ENCODE measurements around the gene MTCL1.
"Not testable (repeated sequence)": the region's sequence is repeated elsewhere in the genome, so short reads cannot be mapped to it uniquely, and the experiment has no call there.

The MTCL1 gene

DNA sequence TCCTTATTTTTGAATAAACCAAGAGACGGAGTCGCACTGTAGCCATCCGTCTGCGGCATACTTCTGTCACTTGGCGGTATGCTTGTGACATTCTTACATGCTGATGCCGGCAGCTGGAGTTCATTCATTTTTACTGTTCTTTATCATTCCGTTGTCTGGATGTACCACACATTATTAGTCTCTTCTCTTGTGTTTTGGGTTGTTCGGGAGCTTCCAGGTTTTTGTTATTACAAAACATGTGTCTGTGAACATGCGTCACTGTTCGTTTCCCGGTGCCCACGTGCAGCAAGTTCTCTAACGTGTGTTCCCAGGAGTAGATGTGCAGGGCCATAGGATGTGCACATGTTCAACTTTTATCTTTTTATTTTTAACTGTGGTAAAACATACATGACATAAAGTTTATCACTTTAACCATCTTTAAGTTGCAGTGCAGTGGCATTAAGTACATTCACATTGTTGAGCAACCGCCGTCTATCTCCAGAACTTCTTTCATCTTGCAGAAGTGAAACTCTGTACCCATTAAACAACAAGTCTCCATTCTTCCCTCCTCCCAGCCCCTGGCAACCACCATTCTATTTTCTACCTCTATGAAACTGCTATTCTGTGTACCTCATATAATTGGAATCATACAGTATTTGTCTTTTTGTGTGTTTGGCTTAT lies 40.1 kb downstream of the MTCL1 start:
- no peak for DNase-seq

DNA sequence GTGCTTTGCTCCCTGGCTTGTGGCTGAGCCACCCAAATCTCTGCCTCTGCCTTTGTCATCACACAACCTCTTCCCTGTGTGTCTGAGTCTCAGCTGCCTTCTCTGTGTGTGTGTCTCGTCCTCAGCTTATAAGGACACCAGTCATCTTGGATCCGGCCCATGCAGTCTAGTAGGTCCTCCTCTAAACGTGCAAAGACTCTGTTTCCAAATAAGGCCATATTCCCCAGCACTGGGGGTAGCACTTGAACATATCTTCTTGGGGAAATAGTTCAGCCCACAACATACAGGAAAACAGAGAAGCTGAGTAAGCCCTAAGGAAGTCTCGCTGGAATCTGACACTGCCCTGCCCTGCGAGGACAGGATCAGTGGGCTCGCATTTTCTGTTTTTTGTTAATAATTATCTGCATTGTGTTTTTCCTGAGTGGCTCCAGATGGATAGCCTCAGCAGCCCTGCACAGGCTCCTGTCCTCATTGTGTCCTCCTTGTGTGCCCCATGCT lies 42.1 kb downstream of the MTCL1 start:
- DNase-seq = no peak

DNA sequence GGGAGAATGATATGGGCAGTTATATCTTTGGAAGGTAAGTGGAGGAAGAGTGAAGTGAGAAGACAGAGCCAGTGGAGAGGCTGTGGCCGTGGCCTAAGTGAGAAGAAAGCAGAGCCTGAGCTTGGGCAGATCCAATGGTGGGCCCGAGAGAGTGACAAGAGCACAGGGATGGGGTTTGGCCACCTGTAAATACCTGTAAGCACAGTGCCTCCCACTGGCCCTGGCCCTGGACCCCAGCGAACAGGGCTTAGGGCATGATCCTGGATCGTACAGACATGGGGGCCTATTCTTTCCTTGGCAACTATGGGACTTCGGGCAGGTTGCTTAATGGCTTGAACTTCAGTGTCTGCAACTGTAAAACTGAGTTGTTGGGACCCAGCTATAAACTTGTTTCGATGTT lies 44.1 kb downstream of the MTCL1 start:
- DNase-seq = no peak

DNA sequence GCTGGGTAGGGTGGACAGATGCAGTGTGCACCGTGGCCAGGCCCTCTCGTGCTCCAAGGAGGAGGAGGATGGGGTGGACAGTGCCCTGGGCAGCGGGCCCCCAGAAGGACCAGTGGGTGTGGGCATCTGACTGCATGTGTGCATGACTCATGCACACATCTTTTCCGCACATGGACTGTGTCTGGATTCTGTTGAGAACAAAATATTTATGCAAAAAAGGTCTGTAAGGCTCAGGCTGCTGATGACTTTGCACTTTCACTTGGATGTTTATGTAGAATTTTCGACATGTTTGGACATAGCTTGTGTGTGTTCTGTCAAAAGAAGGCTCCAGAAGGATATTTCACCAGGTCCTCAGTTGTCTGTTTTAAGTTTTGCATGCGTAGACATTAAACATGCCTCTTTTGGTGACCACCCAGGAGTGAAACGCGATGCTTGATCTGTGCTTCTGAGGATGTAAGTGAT lies 45.6 kb downstream of the MTCL1 start:
- DNase-seq = no peak

DNA sequence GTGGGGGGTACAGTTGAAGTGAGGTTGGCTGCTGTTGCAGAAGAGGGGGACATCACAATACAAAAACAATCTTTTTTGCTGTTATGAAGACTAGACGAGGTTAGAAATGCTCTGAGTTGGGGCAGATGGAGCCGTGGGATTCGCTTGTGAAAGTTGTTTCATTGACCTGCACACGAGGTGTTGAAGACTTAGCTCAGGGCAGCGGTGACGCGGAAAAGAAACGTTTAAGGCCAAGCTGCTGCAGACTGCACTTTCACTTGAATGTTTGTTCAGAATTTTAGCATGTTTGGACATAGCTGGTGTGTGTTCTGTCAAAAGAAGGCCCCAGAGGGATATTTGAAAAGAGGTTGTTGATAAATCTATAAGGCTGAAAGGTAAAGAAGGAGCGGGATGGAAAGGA lies 46.3 kb downstream of the MTCL1 start:
- no peak for DNase-seq

- no peak for DNase-seq
Measured at GRCh38 chr18:8752329-8752728, 47.0 kb downstream of the MTCL1 start.

DNA sequence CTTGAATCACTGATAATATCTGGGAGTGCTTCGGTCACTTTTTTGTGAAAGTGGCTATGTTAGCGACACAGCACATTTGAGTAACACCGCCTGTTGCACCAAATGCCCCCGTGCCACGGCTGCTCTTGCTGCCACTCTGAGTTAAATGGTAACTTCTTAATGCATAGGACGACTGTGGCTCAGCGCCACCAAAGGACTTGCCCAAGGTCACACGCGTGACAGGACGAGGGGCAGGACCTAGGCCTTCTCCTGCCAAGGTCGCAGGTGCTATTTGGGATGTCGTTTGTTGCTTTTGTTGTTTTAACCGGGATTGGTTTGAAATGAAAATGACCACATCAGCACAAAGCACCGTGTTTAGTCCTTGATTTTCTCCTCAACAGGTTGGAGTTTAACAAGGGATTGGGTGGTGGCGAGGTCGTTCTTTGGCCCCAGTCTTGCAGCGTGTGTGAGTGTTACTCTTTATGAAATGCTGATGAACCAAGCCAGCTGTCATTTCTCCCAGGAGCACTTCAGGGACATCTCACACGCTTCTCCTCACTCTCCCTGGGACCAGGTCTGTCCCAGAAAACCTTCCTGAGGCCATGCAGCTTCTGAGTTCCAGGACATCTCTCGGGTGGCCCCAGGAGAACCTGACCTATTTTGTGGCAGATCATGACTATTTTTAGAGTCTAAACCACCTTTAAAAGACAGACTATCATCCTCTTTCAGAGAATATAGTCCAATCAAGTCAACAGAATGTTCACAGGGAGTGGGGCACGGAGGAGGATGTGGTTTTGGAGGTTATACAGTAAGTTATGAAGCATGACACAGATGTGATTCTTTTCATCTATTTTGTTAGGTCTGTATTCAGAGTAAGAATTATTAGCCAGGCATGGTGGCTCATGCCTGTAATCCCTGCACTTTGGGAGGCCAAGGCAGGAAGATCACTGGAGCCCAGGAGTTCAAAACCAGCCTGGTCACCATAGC lies 49.9 kb downstream of the MTCL1 start:
- DNase-seq = peak; percentile 68

- no peak for DNase-seq
Measured at GRCh38 chr18:8756571-8756970, 51.2 kb downstream of the MTCL1 start.

DNA sequence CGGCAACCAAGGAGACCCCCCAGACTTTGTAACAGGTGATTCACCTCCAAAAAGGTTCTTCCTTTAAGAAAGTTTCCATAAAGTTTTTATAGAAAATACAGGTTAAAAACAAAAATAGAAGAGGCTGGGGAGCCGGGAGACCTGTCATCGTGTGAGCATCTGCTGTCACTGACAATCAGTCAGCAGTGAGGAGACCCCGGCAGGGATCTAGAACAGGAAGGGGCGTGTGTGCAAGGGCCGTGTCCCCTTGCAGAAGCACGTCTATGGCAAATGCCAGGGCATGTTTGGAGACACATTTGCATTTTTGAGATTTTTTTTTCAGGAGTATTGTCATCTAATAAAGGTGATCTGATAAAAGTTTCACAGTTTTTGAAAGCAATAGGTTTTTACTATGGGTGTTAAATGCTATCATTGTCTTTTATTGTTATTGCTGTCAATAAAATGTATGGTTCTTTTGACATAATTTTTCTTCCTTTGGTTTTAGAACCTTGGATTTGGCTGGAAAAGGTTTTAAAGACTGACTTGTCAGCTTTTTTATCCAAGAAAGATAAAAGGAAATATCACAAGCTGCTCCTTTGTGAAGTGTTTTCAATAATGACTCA lies 52.1 kb downstream of the MTCL1 start:
- no peak for DNase-seq

- DNase-seq = no peak
Measured at GRCh38 chr18:8758466-8758865, 53.1 kb downstream of the MTCL1 start.

DNA sequence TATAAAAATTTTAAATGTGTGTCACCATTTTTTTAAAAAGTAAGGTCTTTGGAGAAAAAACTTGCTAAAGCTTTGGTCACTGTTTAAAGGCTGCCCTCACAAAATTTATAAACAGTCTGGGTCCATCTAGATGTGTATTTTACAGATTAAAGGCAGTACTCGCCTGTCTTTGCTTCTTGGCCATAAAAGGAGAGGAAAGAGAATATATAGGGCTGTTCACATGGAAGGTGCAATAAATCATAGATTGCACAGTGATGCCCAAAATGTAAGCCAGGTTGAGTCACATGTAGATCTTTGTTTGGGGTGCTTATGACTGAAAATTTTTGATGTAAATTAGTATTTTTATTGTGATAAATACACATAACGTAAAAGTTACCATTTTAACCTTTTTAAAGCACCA lies 55.6 kb downstream of the MTCL1 start:
- DNase-seq = no peak

- DNase-seq = not testable (repeated sequence)
Measured at GRCh38 chr18:8761535-8761934, 56.2 kb downstream of the MTCL1 start.

- no peak for DNase-seq
Measured at GRCh38 chr18:8762968-8763367, 57.6 kb downstream of the MTCL1 start.

DNA sequence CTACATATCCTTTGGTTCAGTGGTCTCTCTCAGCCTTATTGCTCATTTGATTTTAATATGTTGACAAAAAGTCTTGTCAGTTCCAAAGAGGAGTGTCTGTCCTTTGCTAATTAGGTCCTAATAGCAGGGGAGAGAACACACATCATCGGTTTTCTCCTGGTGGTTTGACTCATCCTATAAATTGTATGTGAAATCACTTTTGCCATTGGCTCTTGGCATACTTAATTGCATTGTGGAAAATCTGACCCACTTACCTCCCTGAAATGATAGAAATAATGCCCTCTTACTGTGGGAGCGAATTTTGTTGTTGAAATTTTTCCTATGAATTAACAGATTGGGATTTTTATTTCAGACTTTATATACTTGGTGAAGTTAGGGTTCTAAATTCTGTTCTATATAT lies 58.3 kb downstream of the MTCL1 start:
- DNase-seq = no peak

GRCh38 chr18:8765783-8766463 lies 60.6 kb downstream of the MTCL1 start:
- DNase-seq = no peak

- DNase-seq = no peak
Measured at GRCh38 chr18:8766559-8767293, 61.4 kb downstream of the MTCL1 start.

- no peak for DNase-seq
Measured at GRCh38 chr18:8767340-8767739, 62.0 kb downstream of the MTCL1 start.

GRCh38 chr18:8769509-8770095 lies 64.2 kb downstream of the MTCL1 start:
- no peak for DNase-seq

DNA sequence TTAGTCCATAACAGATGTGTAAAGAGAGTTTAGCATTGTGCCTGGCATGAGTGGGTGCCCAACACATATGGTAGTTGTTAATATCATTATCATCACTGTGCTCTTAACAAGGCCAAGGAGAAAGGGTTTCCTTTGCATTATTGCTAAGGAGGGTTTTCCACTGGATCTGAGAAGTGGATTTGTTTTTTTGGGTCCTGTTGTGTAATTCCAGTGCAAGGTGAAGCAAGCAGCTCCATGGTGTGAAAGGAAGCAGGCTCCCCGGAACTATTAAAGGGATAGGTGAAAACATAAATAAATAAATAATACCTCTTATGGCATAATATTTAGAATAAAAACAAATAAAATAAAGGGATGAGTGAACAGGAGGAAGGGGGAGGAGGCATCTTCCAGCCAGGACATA lies 65.3 kb downstream of the MTCL1 start:
- DNase-seq = no peak

DNA sequence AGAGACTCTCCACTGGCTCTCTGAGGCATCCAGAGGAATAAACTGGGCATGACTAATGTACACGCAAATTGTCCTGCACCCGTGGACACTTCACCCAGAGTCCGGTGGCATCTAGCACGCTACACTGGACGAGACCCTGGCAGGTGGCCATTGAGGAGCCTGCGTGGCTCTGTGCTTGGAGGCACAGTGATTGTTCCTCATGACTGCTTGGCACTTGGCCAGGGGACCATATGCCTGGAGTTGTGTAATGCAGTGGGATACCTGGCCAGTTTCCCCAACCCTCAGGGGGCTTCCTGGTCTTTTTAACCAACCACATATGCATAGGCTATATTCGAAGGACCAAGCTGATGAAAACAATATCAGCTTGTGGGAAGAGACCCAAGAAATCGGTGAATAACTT lies 66.6 kb downstream of the MTCL1 start:
- no peak for DNase-seq

DNA sequence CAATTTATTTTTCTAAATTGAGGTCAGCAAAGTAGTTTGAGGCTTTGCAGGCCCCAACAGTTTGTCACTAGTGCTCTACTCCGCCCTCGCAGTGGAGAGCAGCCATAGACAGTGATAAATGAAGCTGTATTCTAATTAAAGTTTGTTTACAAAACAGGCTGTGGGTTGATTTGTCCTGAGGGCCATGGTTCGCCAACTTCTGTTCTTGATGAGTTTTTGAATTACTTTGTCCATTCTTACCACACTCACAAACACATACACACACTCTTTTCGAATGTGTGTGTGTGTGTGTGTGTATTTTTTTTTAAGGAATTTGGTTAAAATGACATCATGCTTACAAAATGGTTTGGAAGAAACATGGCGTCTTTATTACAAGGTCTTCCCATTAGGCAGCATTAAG lies 68.6 kb downstream of the MTCL1 start:
- no peak for DNase-seq
